NCI-H2227 (cell line): Measurements from ENCODE around the gene SPDYE2B.
"Not testable (repeated sequence)": the region's sequence is repeated elsewhere in the genome, so short reads cannot be mapped to it uniquely, and the experiment has no call there.

Source experiments
- DNase-seq: peaks from one replicate; lab custom pipeline; 2025; ENCODE audit not compliant: unreplicated experiment; lab: John Stamatoyannopoulos, UW

The SPDYE2B gene

GRCh38 chr7:102649924-102650323 lies at the start of gene SPDYE2B:
Gene SPDYE2B (plus strand): TSS chr7:102650319. CDS start chr7:102652349, 2,030 bp downstream.
- DNase-seq: not testable (repeated sequence)

GRCh38 chr7:102602317-102602716 lies 47.8 kb upstream of the SPDYE2B start:
- DNase-seq: not testable (repeated sequence)

- DNase-seq: not testable (repeated sequence)
These were observed 45.5 kb upstream of the SPDYE2B start for GRCh38 chr7:102604431-102605145.

GRCh38 chr7:102606848-102607247 lies 43.3 kb upstream of the SPDYE2B start:
- DNase-seq: not testable (repeated sequence)

GRCh38 chr7:102609734-102610133 lies 40.4 kb upstream of the SPDYE2B start:
- not testable (repeated sequence) for DNase-seq

GRCh38 chr7:102610441-102610840 lies 39.7 kb upstream of the SPDYE2B start:
- DNase-seq: not testable (repeated sequence)

- DNase-seq: not testable (repeated sequence)
These were observed 39.0 kb upstream of the SPDYE2B start for GRCh38 chr7:102611013-102611674.

- DNase-seq: not testable (repeated sequence)
These were observed 38.3 kb upstream of the SPDYE2B start for GRCh38 chr7:102611675-102612325.

GRCh38 chr7:102613575-102614345 lies 36.4 kb upstream of the SPDYE2B start:
- DNase-seq: not testable (repeated sequence)

GRCh38 chr7:102614346-102614697 lies 35.8 kb upstream of the SPDYE2B start:
- not testable (repeated sequence) for DNase-seq

GRCh38 chr7:102614873-102615272 lies 35.2 kb upstream of the SPDYE2B start:
- not testable (repeated sequence) for DNase-seq

GRCh38 chr7:102615930-102616329 lies 34.2 kb upstream of the SPDYE2B start:
- DNase-seq: not testable (repeated sequence)

- DNase-seq: not testable (repeated sequence)
These were observed 33.5 kb upstream of the SPDYE2B start, which contains the start of gene RASA4 for GRCh38 chr7:102616507-102617125. Gene RASA4 (minus strand): TSS chr7:102616756. CDS start chr7:102616689, 67 bp downstream.

GRCh38 chr7:102618122-102618521 lies 32.0 kb upstream of the SPDYE2B start:
- DNase-seq: not testable (repeated sequence)

GRCh38 chr7:102627271-102627904 lies 22.7 kb upstream of the SPDYE2B start:
- not testable (repeated sequence) for DNase-seq

GRCh38 chr7:102630622-102631021 lies 19.5 kb upstream of the SPDYE2B start:
- DNase-seq: not testable (repeated sequence)

GRCh38 chr7:102634299-102634698 lies 15.8 kb upstream of the SPDYE2B start:
- not testable (repeated sequence) for DNase-seq

GRCh38 chr7:102635354-102635753 lies 14.8 kb upstream of the SPDYE2B start:
- not testable (repeated sequence) for DNase-seq

GRCh38 chr7:102636956-102637355 lies 13.2 kb upstream of the SPDYE2B start:
- not testable (repeated sequence) for DNase-seq

GRCh38 chr7:102638848-102639247 lies 11.3 kb upstream of the SPDYE2B start:
- not testable (repeated sequence) for DNase-seq
